Subcutaneous adipose tissue (tissue), 4 donors: ENCODE results near the gene C20orf173. TPM values are rescaled to one million over a fixed set of nuclear protein-coding genes. Genes with fewer than 3 reads are reported as not detected.

Source experiments
- CTCF ChIP-seq: fragments of 450-650 bp; IDR thresholded peaks from one replicate; pipeline ENCODE4 v1.5.1; 2016; ENCODE audit warnings: low read depth, mild to moderate bottlenecking, control low read depth, antibody characterized with exemption, moderate library complexity
- total RNA-seq, 4 donors: library from RNA; depleted of rRNA; stranded (reverse); fragments of >200 nt; gene quantifications; one replicate each; pipeline ENCODE4 v1.1.0, GENCODE V29; 2016

Gene C20orf173
- total RNA-seq, 4 donors from 2014 or later = not detected

GRCh38 chr20:35560105-35560511 lies 30.7 kb upstream of the C20orf173 start:
- no peak for TF ChIP-seq CTCF

GRCh38 chr20:35559042-35559693 lies 29.7 kb upstream of the C20orf173 start:
- no peak for TF ChIP-seq CTCF

GRCh38 chr20:35558451-35558850 lies 29.0 kb upstream of the C20orf173 start:
- TF ChIP-seq CTCF = no peak

- TF ChIP-seq CTCF = no peak
Observed at GRCh38 chr20:35556871-35557270, 27.4 kb upstream of the C20orf173 start.

- no peak for TF ChIP-seq CTCF
Observed at GRCh38 chr20:35555951-35556645, 26.6 kb upstream of the C20orf173 start.

- no peak for TF ChIP-seq CTCF
Observed at GRCh38 chr20:35552914-35553313, 23.5 kb upstream of the C20orf173 start.

GRCh38 chr20:35551503-35551902 lies 22.1 kb upstream of the C20orf173 start:
- TF ChIP-seq CTCF = no peak
